GM12892 (cell line): ENCODE measurements around the gene SLIT3.

Experiments
- POLR2A ChIP-seq: IDR thresholded peaks from 2 replicates; pipeline ENCODE4 v1.6.1; 2011; ENCODE audit warnings: low read depth, low read length, control low read depth
- POLR2AphosphoS5 ChIP-seq: IDR thresholded peaks from 2 replicates; pipeline ENCODE4 v1.6.1; 2011; ENCODE audit warnings: low read depth, low read length, control low read depth
- TAF1 ChIP-seq: IDR thresholded peaks from 2 replicates; pipeline ENCODE4 v1.6.1; 2011; ENCODE audit warnings: low read depth, mild to moderate bottlenecking, control low read depth, low read length, borderline replicate concordance

- TF ChIP-seq POLR2A (no peak), TAF1 (no peak), POLR2AphosphoS5 (no peak)
Observed at GRCh38 chr5:168831383-168831782, 469.6 kb downstream of the SLIT3 start.
